HEK293 (cell line): ENCODE results near the gene PRG3.

ENCODE experiments used
- CTCF ChIA-PET: fragments of 350-600 bp; formaldehyde crosslinking; extraction: SDS; loops from one replicate; lab custom pipeline; 2021; ENCODE audit warnings: antibody characterized with exemption; lab: Yijun Ruan, JAX
- POLR2A ChIA-PET: fragments of 300-600 bp; formaldehyde crosslinking; extraction: SDS; loops from one replicate; lab custom pipeline; 2020; ENCODE audit warnings: antibody characterized with exemption, inconsistent platforms; lab: Yijun Ruan, JAX
- H3K27ac ChIP-seq: fragments of 200-500 bp; sonication (Bioruptor generic); 2 replicates; pipeline ENCODE4 v1.5.1; 2014; ENCODE audit warnings: low read depth, low read length, control low read depth, inconsistent platforms; ENCODE audit errors: extremely low read depth
- H3K36me3 ChIP-seq, 2 experiments: fragments of 200-500 bp in 1 of 2; sonication (Bioruptor generic) in 1 of 2; 1 replicate in 1 of 2; 2 replicates in 1 of 2; pipeline ENCODE4 v1.5.1; 2014 to 2017; ENCODE audit warnings: inconsistent platforms in 2 of 2, low read length in 2 of 2; ENCODE audit not compliant: control insufficient read depth in 2 of 2, insufficient read depth in 1 of 2
- H3K4me1 ChIP-seq: fragments of 200-500 bp; sonication (Bioruptor generic); 2 replicates; pipeline ENCODE4 v1.5.1; 2014; ENCODE audit warnings: mild to moderate bottlenecking, low read length, inconsistent platforms; ENCODE audit not compliant: control insufficient read depth, insufficient read depth
- H3K4me3 ChIP-seq: 2 replicates; pipeline ENCODE4 v1.5.1; 2011; ENCODE audit warnings: low read depth, mild to moderate bottlenecking, control low read depth, low read length, moderate library complexity
- H3K9me3 ChIP-seq: fragments of 200-500 bp; sonication (Bioruptor generic); 2 replicates; pipeline ENCODE4 v1.5.1; 2014; ENCODE audit warnings: low read depth, low read length, inconsistent platforms; ENCODE audit not compliant: control insufficient read depth, insufficient read depth
- BCL11B ChIP-seq: fragments of 450-650 bp; formaldehyde crosslinking; IDR thresholded peaks from 2 replicates; pipeline ENCODE4 v1.5.1; 2016; ENCODE audit warnings: low read depth, missing biosample characterization, missing genetic modification characterization
- GFI1B ChIP-seq: fragments of 450-650 bp; formaldehyde crosslinking; IDR thresholded peaks from 2 replicates; pipeline ENCODE4 v1.5.1; 2016; ENCODE audit warnings: missing biosample characterization, missing genetic modification characterization
- GLI2 ChIP-seq: fragments of 450-650 bp; formaldehyde crosslinking; IDR thresholded peaks from 2 replicates; pipeline ENCODE4; 2017; ENCODE audit warnings: missing biosample characterization, missing genetic modification characterization, low read depth, borderline replicate concordance
- KLF1 ChIP-seq: fragments of 450-650 bp; formaldehyde crosslinking; IDR thresholded peaks from 2 replicates; pipeline ENCODE4 v1.5.1; 2016; ENCODE audit warnings: missing biosample characterization, missing genetic modification characterization
- KLF8 ChIP-seq: fragments of 450-650 bp; formaldehyde crosslinking; IDR thresholded peaks from 2 replicates; pipeline ENCODE4 v1.5.1; 2016; ENCODE audit warnings: missing biosample characterization, missing genetic modification characterization
- MZF1 ChIP-seq: fragments of 450-650 bp; formaldehyde crosslinking; IDR thresholded peaks from 2 replicates; pipeline ENCODE4 v1.5.1; 2017; ENCODE audit warnings: missing biosample characterization, missing genetic modification characterization, borderline replicate concordance
- SCRT1 ChIP-seq: fragments of 450-650 bp; formaldehyde crosslinking; IDR thresholded peaks from 2 replicates; pipeline ENCODE4 v1.5.1; 2016; ENCODE audit warnings: missing biosample characterization, missing genetic modification characterization, borderline replicate concordance
- ZFHX2 ChIP-seq: fragments of 450-650 bp; formaldehyde crosslinking; conservative IDR thresholded peaks from 2 replicates; pipeline ENCODE4 v1.5.1; 2016; ENCODE audit warnings: missing biosample characterization, missing genetic modification characterization
- ZIC2 ChIP-seq: fragments of 450-650 bp; formaldehyde crosslinking; IDR thresholded peaks from 2 replicates; pipeline ENCODE4 v1.5.1; 2016; ENCODE audit warnings: missing biosample characterization, missing genetic modification characterization
- ZNF169 ChIP-seq: fragments of 450-650 bp; formaldehyde crosslinking; IDR thresholded peaks from 2 replicates; pipeline ENCODE4 v1.5.1; 2016; ENCODE audit warnings: missing biosample characterization, missing genetic modification characterization
- ZNF239 ChIP-seq: fragments of 450-650 bp; formaldehyde crosslinking; IDR thresholded peaks from 2 replicates; pipeline ENCODE4 v1.5.1; 2016; ENCODE audit warnings: missing biosample characterization, missing genetic modification characterization
- ZNF24 ChIP-seq: fragments of 450-650 bp; formaldehyde crosslinking; IDR thresholded peaks from 2 replicates; pipeline ENCODE4 v1.5.1; 2016; ENCODE audit warnings: missing biosample characterization, missing genetic modification characterization
- ZNF292 ChIP-seq: fragments of 450-650 bp; formaldehyde crosslinking; IDR thresholded peaks from 2 replicates; pipeline ENCODE4 v1.5.1; 2016; ENCODE audit warnings: low read depth, missing biosample characterization, missing genetic modification characterization, borderline replicate concordance
- ZNF37A ChIP-seq: fragments of 450-650 bp; IDR thresholded peaks from 2 replicates; pipeline ENCODE4 v1.5.1; 2018; ENCODE audit warnings: missing biosample characterization, missing genetic modification characterization
- ZNF433 ChIP-seq: fragments of 450-650 bp; formaldehyde crosslinking; IDR thresholded peaks from 2 replicates; pipeline ENCODE4 v1.5.1; 2016; ENCODE audit warnings: missing biosample characterization, missing genetic modification characterization, low read depth
- ZNF521 ChIP-seq: fragments of 450-650 bp; formaldehyde crosslinking; IDR thresholded peaks from 2 replicates; pipeline ENCODE4 v1.5.1; 2017; ENCODE audit warnings: missing biosample characterization, mild to moderate bottlenecking, missing genetic modification characterization
- ZNF549 ChIP-seq: fragments of 450-650 bp; IDR thresholded peaks from 2 replicates; pipeline ENCODE4 v1.5.1; 2018; ENCODE audit warnings: missing biosample characterization, missing genetic modification characterization, mild to moderate bottlenecking, inconsistent platforms, moderate library complexity
- ZNF701 ChIP-seq: fragments of 450-650 bp; formaldehyde crosslinking; IDR thresholded peaks from 2 replicates; pipeline ENCODE4 v1.5.1; 2016; ENCODE audit warnings: missing biosample characterization, missing genetic modification characterization
- ZNF707 ChIP-seq: fragments of 450-650 bp; formaldehyde crosslinking; IDR thresholded peaks from 2 replicates; pipeline ENCODE4 v1.5.1; 2016; ENCODE audit warnings: missing biosample characterization, missing genetic modification characterization
- ZNF792 ChIP-seq: fragments of 450-650 bp; formaldehyde crosslinking; IDR thresholded peaks from 2 replicates; pipeline ENCODE4 v1.5.1; 2016; ENCODE audit warnings: missing biosample characterization, missing genetic modification characterization
- ZNF843 ChIP-seq: fragments of 450-650 bp; formaldehyde crosslinking; IDR thresholded peaks from 2 replicates; pipeline ENCODE4 v1.5.1; 2016; ENCODE audit warnings: missing biosample characterization, missing genetic modification characterization
- ZSCAN30 ChIP-seq: fragments of 450-650 bp; IDR thresholded peaks from 2 replicates; pipeline ENCODE4 v1.5.1; 2018; ENCODE audit warnings: missing biosample characterization, mild to moderate bottlenecking, missing genetic modification characterization, moderate library complexity
- TF ChIP-seq, protein P1 (sequence below): fragments of 450-650 bp; formaldehyde crosslinking; IDR thresholded peaks from 2 replicates; pipeline ENCODE4 v1.5.1; 2016; ENCODE audit warnings: missing biosample characterization, missing genetic modification characterization
- TF ChIP-seq, protein P2 (sequence below): fragments of 450-650 bp; formaldehyde crosslinking; IDR thresholded peaks from 2 replicates; pipeline ENCODE4; 2016; ENCODE audit warnings: missing biosample characterization, missing genetic modification characterization
- TF ChIP-seq, protein P3 (sequence below): fragments of 450-650 bp; formaldehyde crosslinking; IDR thresholded peaks from 2 replicates; pipeline ENCODE4 v1.5.1; 2017; ENCODE audit warnings: missing biosample characterization, missing genetic modification characterization
- TF ChIP-seq, protein P4 (sequence below): fragments of 450-650 bp; formaldehyde crosslinking; IDR thresholded peaks from 2 replicates; pipeline ENCODE4 v1.5.1; 2016; ENCODE audit warnings: missing biosample characterization, missing genetic modification characterization, borderline replicate concordance

The PRG3 gene

DNA sequence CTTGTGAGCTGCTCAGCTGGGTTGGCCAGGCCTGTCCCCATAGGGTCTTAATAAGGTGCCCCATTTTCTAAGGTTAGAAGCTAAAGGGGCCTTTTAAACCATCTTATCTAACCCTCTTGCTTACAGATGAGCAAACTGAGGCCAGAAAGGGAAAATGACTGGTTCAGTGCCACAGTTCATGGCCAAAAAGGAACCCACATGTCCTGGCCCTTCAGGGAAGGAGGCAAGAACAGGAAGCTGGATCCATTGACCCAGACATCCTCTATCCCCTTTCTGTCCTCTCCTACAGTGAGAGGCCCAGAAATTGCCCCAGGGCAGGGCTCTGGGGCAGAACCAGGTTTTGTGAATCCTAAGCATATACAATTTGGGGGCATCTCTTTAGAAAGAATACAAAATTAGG, 10.0 kb downstream of the PRG3 start (continued):
- no peak for TF ChIP-seq ZNF549 (tag by site-specific recombination)
- no peak for TF ChIP-seq GLI2
- TF ChIP-seq, protein P1, sequence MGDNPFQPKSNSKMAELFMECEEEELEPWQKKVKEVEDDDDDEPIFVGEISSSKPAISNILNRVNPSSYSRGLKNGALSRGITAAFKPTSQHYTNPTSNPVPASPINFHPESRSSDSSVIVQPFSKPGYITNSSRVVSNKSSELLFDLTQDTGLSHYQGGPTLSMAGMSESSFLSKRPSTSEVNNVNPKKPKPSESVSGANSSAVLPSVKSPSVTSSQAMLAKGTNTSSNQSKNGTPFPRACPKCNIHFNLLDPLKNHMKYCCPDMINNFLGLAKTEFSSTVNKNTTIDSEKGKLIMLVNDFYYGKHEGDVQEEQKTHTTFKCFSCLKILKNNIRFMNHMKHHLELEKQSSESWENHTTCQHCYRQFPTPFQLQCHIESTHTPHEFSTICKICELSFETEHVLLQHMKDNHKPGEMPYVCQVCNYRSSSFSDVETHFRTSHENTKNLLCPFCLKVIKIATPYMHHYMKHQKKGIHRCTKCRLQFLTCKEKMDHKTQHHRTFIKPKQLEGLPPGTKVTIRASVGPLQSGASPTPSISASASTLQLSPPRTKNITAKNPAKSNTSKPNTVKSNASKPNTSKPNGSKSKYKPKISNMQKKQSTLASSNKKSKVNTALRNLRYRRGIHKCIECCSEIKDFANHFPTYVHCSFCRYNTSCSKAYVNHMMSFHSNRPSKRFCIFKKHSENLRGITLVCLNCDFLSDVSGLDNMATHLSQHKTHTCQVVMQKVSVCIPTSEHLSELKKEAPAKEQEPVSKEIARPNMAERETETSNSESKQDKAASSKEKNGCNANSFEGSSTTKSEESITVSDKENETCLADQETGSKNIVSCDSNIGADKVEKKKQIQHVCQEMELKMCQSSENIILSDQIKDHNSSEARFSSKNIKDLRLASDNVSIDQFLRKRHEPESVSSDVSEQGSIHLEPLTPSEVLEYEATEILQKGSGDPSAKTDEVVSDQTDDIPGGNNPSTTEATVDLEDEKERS (tag by site-specific recombination) = no peak
- TF ChIP-seq, protein P2, sequence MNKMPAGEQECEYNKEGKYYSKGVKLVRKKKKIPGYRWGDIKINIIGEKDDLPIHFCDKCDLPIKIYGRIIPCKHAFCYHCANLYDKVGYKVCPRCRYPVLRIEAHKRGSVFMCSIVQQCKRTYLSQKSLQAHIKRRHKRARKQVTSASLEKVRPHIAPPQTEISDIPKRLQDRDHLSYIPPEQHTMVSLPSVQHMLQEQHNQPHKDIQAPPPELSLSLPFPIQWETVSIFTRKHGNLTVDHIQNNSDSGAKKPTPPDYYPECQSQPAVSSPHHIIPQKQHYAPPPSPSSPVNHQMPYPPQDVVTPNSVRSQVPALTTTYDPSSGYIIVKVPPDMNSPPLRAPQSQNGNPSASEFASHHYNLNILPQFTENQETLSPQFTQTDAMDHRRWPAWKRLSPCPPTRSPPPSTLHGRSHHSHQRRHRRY = no peak
- no peak for TF ChIP-seq ZNF521 (tag by site-specific recombination)
- TF ChIP-seq KLF1 (tag by site-specific recombination) = no peak
- TF ChIP-seq KLF8 (tag by site-specific recombination) = no peak
- no peak for TF ChIP-seq ZNF792 (tag by site-specific recombination)
- no peak for TF ChIP-seq ZNF169 (tag by site-specific recombination)
- TF ChIP-seq GFI1B (tag by site-specific recombination) = no peak
- no peak for TF ChIP-seq SCRT1 (tag by site-specific recombination)
- no peak for TF ChIP-seq ZNF433 (tag by site-specific recombination)
- no peak for TF ChIP-seq ZFHX2 (tag by site-specific recombination)
- TF ChIP-seq ZSCAN30 (tag by site-specific recombination) = no peak
- TF ChIP-seq, protein P3, sequence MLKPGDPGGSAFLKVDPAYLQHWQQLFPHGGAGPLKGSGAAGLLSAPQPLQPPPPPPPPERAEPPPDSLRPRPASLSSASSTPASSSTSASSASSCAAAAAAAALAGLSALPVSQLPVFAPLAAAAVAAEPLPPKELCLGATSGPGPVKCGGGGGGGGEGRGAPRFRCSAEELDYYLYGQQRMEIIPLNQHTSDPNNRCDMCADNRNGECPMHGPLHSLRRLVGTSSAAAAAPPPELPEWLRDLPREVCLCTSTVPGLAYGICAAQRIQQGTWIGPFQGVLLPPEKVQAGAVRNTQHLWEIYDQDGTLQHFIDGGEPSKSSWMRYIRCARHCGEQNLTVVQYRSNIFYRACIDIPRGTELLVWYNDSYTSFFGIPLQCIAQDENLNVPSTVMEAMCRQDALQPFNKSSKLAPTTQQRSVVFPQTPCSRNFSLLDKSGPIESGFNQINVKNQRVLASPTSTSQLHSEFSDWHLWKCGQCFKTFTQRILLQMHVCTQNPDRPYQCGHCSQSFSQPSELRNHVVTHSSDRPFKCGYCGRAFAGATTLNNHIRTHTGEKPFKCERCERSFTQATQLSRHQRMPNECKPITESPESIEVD = no peak

DNA sequence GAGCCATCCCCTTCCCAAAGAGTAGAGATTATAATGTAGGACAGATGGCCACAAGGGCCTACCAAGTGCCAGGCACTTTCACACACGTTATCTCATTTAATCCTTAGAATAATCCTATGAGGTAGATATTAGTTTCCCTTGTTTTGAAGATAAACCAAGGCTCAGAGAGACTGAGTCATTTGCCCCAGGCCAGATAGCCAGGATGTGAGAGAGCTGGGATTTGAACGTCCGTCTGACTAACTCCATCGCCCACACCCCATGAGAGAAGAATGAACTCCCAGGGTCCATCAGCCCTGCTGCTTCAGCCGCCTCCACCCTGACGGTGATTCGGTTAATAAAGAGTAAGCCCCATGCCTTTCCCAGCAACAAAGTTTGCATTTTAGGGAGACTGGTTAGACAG, 10.7 kb downstream of the PRG3 start:
- TF ChIP-seq ZNF843 (tag by site-specific recombination) (no peak), ZNF24 (tag by site-specific recombination) (no peak), ZNF701 (no peak), MZF1 (no peak), ZNF292 (tag by site-specific recombination) (no peak), BCL11B (tag by site-specific recombination) (no peak), ZIC2 (tag by site-specific recombination) (no peak), ZNF707 (tag by site-specific recombination) (no peak), ZNF37A (tag by site-specific recombination) (no peak), ZNF239 (tag by site-specific recombination) (no peak)
- TF ChIP-seq, protein P4, sequence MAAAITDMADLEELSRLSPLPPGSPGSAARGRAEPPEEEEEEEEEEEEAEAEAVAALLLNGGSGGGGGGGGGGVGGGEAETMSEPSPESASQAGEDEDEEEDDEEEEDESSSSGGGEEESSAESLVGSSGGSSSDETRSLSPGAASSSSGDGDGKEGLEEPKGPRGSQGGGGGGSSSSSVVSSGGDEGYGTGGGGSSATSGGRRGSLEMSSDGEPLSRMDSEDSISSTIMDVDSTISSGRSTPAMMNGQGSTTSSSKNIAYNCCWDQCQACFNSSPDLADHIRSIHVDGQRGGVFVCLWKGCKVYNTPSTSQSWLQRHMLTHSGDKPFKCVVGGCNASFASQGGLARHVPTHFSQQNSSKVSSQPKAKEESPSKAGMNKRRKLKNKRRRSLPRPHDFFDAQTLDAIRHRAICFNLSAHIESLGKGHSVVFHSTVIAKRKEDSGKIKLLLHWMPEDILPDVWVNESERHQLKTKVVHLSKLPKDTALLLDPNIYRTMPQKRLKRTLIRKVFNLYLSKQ (tag by site-specific recombination) = no peak
- H3K9me3 ChIP-seq = no peaks in the 10 kb centered on the region
- H3K36me3 ChIP-seq = no peaks in the 10 kb centered on the region
- POLR2A ChIA-PET = no interaction called here
- H3K27ac ChIP-seq = no peak overlapping the region
- CTCF ChIA-PET = no interaction called here
- H3K4me1 ChIP-seq = no peaks in the 10 kb centered on the region
- no peak overlapping the region for H3K4me3 ChIP-seq
